IgD-negative memory B cell (primary cell): ENCODE measurements around the gene PEDS1. TPM values are rescaled to one million over a fixed set of nuclear protein-coding genes. Genes with fewer than 3 reads are reported as not detected.
A peak's percentile ranks its signal among the peaks of the same experiment; 100 is the strongest.
"Not testable (repeated sequence)": the region's sequence is repeated elsewhere in the genome, so short reads cannot be mapped to it uniquely, and the experiment has no call there.

ENCODE experiments used
- H3K27ac Mint-ChIP-seq, 3 donors: one replicate each; pipeline ENCODE4 v1.8.0; 2020 to 2022; ENCODE audit warnings: mild to moderate bottlenecking in 3 of 3, mixed read lengths in 3 of 3, moderate library complexity in 1 of 3
- H3K27me3 Mint-ChIP-seq: one replicate; pipeline ENCODE4 v1.8.0; 2021; ENCODE audit warnings: mixed read lengths
- H3K36me3 Mint-ChIP-seq: one replicate; pipeline ENCODE4 v1.8.0; 2020; ENCODE audit warnings: mild to moderate bottlenecking, mixed read lengths
- H3K4me1 Mint-ChIP-seq, 3 donors: one replicate each; pipeline ENCODE4 v1.8.0; 2020 to 2022; ENCODE audit warnings: mixed read lengths in 3 of 3, mild to moderate bottlenecking in 1 of 3
- H3K4me3 Mint-ChIP-seq, 4 donors: one replicate each; pipeline ENCODE4 v1.8.0; 2020 to 2022; ENCODE audit warnings: mild to moderate bottlenecking in 4 of 4, mixed read lengths in 4 of 4, moderate library complexity in 3 of 4
- H3K9me3 Mint-ChIP-seq, 3 donors: one replicate each; pipeline ENCODE4 v1.8.0; 2020 to 2021; ENCODE audit warnings: mixed read lengths in 3 of 3, mild to moderate bottlenecking in 1 of 3
- polyA plus RNA-seq: library from polyadenylated mRNA; unstranded; fragments of 300-500 nt; fragmentation: Illumina TruSeq; gene quantifications from one replicate; pipeline ENCODE4 v1.2.3, GENCODE V29; 2021

Gene PEDS1
- polyA plus RNA-seq, 1 donor from 2014 or later: 18.9 TPM

GRCh38 chr20:50111829-50112495 lies 41.6 kb downstream of the PEDS1 start:
- H3K9me3 Mint-ChIP-seq: no peaks in the 10 kb centered on the region
- peaks cover 54 to 79% (median 61%) of the 10 kb centered on the region in 3 donors for H3K4me1 Mint-ChIP-seq
- H3K27me3 Mint-ChIP-seq: no peaks in the 10 kb centered on the region
- peak overlapping the region; percentile 95 to 100 (median 98) for H3K4me3 Mint-ChIP-seq
- H3K27ac Mint-ChIP-seq: peak overlapping the region; percentile 89 to 98 (median 94)
- H3K36me3 Mint-ChIP-seq: no peaks in the 10 kb centered on the region

- H3K9me3 Mint-ChIP-seq: no peaks in the 10 kb centered on the region
These were observed 42.2 kb downstream of the PEDS1 start for GRCh38 chr20:50111120-50111828.

GRCh38 chr20:50110141-50111047 lies 43.1 kb downstream of the PEDS1 start:
- no peaks in the 10 kb centered on the region for H3K36me3 Mint-ChIP-seq
- H3K4me1 Mint-ChIP-seq: peaks cover 45 to 82% (median 56%) of the 10 kb centered on the region in 3 donors
- H3K9me3 Mint-ChIP-seq: no peaks in the 10 kb centered on the region
- peak overlapping the region; percentile 60 to 99 (median 76) for H3K4me3 Mint-ChIP-seq
- no peaks in the 10 kb centered on the region for H3K27me3 Mint-ChIP-seq
- peak overlapping the region; percentile 81 to 95 (median 94) for H3K27ac Mint-ChIP-seq

More at GRCh38 chr20:50111120-50111828, 42.2 kb downstream of the PEDS1 start:
- peak overlapping the region; percentile 95 to 100 (median 98) for H3K4me3 Mint-ChIP-seq
- peaks cover 52 to 82% (median 62%) of the 10 kb centered on the region in 3 donors for H3K4me1 Mint-ChIP-seq
- no peaks in the 10 kb centered on the region for H3K36me3 Mint-ChIP-seq
- peak overlapping the region; percentile 89 to 98 (median 94) for H3K27ac Mint-ChIP-seq
- H3K27me3 Mint-ChIP-seq: no peaks in the 10 kb centered on the region

DNA sequence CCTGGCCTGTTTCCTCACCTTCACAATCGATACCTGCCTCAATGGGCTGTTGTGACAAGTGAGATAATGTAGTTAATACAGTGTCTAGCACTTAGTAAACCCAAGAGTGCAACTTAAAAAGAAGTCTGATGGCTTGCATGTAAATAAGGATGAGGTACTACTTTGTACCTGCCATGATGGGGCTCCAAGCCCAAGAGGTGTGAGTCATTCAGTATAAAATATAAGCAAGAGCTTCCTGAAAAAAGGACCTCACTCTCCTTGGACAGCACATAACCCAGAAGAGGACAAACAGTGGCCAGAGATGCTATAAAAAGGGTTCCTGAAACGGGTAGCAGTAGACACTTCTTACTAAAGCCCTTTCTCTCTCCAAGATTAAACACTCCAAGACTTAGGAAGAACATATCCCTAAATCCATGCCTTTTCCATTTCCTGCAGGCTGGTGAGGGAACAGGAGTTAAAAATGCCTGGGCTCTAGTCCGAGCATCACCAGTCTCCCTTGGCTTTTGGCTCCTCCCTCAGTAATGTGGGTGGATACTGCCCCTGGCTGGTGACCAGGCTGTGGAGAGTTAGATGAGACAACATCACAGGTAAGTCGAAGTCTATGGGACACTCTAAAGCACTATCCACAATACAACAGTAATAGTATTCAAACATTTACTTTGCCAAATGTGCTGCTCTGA lies 44.8 kb downstream of the PEDS1 start:
- Mint-ChIP-seq H3K4me3 (peak overlapping the region in 3 of 4 donors; percentile 23 to 83 (median 61)), H3K36me3 (no peaks in the 10 kb centered on the region), H3K4me1 (peaks cover 45 to 71% (median 47%) of the 10 kb centered on the region in 3 donors), H3K27ac (peak overlapping the region in 2 of 3 donors; percentile 41 to 59), H3K27me3 (no peaks in the 10 kb centered on the region), H3K9me3 (no peaks in the 10 kb centered on the region)

DNA sequence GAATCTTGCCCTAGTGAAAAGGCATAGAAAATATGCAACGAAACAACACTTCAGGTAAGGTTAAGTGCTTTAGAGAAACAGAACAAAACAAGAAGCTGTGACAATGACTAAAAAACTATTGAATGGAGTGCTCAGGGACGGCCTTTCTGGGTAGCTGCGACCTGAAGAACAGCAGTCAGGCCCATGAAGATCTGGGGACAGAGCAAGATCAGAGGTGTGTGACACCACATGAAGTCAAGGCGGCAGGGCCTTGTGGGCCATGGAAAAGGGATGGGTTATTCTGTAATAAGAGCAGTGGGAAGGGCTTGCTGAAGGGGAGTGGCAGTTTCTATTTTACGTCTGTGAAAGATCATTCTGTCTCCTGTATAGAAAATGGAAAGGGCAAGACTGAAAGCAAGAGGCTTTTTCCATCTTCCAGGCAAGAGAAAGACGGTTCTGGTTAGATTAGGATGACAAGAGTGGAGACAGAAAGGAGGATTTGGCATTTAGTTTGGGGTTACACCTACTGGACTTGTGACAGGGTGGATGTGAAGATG lies 45.7 kb downstream of the PEDS1 start:
- H3K27me3 Mint-ChIP-seq: no peaks in the 10 kb centered on the region
- H3K9me3 Mint-ChIP-seq: no peaks in the 10 kb centered on the region
- no peaks in the 10 kb centered on the region for H3K36me3 Mint-ChIP-seq
- peak overlapping the region in 2 of 3 donors; percentile 49 to 59 for H3K27ac Mint-ChIP-seq
- H3K4me3 Mint-ChIP-seq: peak overlapping the region in 3 of 4 donors; percentile 33 to 44 (median 39)
- peaks cover 43 to 71% (median 48%) of the 10 kb centered on the region in 3 donors for H3K4me1 Mint-ChIP-seq

- no peaks in the 10 kb centered on the region for H3K9me3 Mint-ChIP-seq
- H3K27ac Mint-ChIP-seq: peak overlapping the region in 2 of 3 donors; percentile 49 to 69
- H3K4me1 Mint-ChIP-seq: peaks cover 42 to 73% (median 50%) of the 10 kb centered on the region in 3 donors
- H3K27me3 Mint-ChIP-seq: no peaks in the 10 kb centered on the region
- H3K36me3 Mint-ChIP-seq: no peaks in the 10 kb centered on the region
- H3K4me3 Mint-ChIP-seq: peak overlapping the region in 2 of 4 donors; percentile 44 to 73
These were observed 46.4 kb downstream of the PEDS1 start for GRCh38 chr20:50107086-50107660.

DNA sequence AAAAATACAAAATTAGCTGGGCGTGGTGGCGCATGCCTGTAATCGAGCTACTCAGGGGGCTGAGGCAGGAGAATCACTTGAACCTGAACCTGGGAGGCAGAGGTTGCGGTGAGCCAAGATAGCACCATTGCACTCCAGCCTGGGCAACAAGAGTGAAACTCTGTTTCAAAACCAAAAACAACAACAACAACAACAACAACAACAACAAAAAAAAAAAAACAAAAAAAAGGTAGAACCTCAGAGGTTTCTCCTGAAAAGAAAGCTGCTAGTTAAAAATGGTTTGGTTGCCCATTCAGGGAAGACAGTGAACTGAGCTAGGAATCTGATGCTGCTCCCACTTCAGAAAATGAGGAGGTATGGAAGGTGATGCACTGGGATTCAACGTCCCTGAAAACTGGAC lies 46.9 kb downstream of the PEDS1 start:
- H3K36me3 Mint-ChIP-seq, H3K27me3 Mint-ChIP-seq, H3K9me3 Mint-ChIP-seq: not testable (repeated sequence)
- H3K4me1 Mint-ChIP-seq: peaks cover 42 to 73% (median 50%) of the 10 kb centered on the region in 3 donors
- peak overlapping the region in 1 of 4 donors; percentile 14 for H3K4me3 Mint-ChIP-seq
- peak overlapping the region in 1 of 3 donors; percentile 49 for H3K27ac Mint-ChIP-seq

Other genes starting within 250 kb of the PEDS1 start
- 7.1 TPM for gene SPATA2, start 238.2 kb downstream of the PEDS1 start, polyA plus RNA-seq
- 119 TPM for gene RNF114, start 217.3 kb downstream of the PEDS1 start, polyA plus RNA-seq
- gene SNAI1, start 170.7 kb downstream of the PEDS1 start, polyA plus RNA-seq: 0.63 TPM
- 125 TPM for gene UBE2V1, start 40.6 kb downstream of the PEDS1 start, polyA plus RNA-seq
- 18.7 TPM for gene CEBPB, start 37.1 kb upstream of the PEDS1 start, polyA plus RNA-seq